ENCODE results near the gene GRAP.

GRAP gene

DNA sequence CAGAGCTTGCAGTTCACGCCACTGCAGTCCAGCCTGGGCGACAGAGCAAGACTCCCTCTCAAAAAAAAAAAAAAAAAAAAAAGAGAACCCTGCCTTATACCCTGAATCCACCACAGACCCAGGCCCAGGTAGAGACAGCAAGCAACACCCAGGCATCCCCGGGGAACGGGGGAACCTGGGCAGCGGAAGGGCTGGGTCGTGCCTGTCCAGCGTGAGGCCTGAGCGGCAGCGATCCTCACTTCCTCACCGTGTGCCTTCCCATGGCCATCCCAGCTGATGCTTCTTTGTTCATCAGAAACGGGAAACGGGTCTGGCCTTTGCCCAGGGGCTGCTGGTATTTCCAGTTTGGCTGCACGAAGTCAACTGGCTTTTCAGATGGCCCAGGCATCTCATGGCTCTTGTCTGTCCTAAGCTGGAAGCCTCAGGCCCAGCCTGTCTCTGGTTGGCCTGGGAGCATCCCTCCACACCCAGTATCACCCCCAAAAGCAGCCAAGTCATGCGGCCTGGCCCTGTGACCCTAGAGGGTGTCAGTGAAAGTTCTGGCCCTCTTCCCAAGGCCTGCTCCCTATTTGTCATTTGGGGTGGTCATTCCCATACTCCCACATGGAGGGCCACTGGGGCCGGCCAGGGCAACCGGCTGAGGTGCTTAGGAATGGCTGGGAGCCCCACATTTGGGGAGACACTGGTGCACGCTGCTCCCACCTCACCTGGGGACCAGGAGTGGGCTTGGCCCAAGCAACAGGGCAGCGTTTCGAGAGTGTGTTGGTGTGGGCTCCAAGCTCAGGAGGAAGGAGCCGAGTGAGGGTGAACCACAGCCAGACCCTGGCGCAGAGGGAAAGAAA is 62.3 kb downstream of the GRAP start:
- DNase-seq (ENCODE audit: low read depth, low spot score) = no peak

DNA sequence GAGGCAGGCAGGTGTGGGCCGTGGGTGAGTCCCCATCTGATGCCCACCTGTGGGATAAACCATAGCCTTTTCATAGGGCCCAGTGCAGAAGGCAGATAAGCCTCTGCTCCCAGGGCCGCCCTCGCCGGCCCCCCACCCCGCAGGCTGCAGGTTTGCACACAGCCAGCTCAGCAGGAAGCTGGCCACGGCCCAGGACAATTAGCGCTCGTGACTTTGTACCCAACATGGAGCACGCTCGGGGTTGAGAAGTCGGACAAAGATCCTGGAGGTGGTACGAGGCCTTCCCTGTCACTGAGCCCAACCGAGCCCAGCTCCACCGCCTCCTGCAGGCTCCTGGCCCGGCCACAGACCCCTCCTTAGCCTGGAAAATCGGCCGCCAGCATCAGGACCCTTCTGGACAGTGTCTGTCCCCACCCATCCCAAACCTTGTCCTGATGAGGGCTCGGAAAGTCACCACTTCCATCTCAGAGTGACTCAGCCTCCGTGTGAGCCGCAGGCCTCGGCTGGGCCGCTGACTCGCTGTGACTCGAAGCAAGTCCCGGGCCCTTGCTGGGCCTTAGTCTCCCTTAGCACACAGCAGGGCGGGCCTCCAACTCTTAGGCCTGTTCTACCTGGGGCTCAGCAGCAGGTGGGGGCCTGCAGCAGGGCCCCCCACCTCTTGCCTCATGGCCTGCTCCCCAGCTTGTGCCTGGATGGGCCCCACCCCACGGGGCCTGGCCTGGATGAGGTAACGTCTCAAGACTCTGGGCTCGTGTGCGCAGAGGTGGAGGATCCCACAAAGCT is 64.9 kb downstream of the GRAP start:
- no peak for DNase-seq (ENCODE audit: low read depth, low spot score)

DNA sequence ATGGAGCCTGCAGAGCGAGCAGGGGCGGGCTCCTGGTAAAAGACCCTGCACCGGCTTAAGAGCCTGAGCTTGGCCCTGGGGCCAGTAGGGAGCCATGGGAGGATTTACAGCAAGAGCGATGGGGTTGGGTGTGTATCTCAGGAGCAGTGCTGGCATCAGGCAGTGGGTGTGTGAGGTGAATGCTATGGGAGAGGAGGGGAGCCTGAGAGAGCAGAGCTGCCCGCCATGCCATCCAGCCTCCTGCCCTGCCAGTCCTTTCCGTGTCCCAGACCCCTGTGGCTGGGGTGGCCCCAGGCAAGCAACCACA is 65.5 kb downstream of the GRAP start:
- no peak for DNase-seq (ENCODE audit: low read depth, low spot score)

DNA sequence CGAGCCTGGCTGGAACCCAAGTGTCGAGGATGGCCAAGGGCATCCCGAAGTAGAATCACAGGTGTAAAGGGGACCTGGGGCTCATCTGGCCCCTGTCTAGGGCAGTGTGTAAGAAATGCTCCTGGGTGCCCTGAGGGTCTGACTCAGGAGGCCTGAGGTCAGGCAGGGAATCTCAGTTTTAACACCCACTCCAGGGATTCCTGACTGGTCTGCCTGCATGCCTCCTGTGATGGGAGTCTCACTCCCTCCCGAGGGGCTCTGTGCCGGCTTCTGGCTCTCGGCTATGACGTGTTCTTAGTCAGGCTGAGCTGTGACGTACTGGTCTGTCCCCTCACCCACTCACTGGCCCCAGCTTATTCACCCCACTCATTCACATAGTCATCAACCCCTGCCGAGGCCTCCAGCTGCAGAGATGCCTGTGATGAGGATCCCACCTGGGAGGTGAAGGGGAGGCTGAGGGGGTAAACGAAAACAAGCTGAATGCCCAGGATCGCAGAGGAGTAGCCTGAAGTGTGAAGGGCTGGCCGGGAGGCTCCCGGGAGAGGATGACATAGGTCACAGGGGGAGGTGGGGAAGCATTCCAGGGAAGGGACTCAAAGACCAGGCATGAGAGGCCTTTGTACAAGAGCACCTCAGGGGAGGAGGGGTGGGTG is 65.9 kb downstream of the GRAP start:
- no peak for DNase-seq (ENCODE audit: low read depth, low spot score)

DNA sequence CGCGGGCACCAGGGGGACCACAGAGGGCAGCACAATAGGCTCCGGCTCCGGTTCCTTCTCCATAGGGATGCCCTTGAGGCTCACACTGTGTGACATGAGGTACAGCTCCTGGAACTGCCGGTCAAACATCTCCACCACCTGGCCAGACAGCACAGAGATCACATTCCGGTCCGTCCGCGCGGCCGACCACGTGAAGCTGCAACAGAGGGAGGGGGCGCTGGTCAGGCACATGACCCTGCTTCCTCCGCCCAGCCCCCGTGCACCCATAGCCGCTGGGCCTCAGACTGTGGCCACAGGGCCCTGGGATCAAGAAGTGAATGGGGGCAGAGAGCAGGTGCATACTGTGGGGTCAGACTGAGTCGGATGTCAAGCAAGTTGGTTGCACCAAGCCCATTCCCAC is 68.1 kb downstream of the GRAP start:
- no peak for DNase-seq (ENCODE audit: low read depth, low spot score)

DNA sequence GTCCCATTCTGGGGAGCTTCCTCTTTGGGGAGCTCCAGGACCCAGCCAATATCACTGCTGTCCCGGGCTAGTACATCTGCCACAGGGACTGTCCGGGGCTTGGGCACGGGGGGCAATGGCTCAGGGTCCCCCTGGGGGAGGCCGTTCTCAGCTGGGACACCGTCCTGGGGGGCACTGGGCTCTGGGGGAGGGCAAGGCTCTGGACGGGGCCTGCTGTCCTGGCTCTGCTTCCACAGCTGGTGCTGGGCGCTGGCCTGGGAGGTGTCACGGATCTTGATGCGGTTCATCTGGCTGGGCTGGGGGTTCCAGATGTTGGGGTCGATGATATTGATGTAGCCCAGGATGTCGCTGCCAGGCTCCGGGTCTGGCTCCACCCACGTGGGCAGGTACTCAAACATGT is 68.7 kb downstream of the GRAP start:
- no peak for DNase-seq (ENCODE audit: low read depth, low spot score)

DNA sequence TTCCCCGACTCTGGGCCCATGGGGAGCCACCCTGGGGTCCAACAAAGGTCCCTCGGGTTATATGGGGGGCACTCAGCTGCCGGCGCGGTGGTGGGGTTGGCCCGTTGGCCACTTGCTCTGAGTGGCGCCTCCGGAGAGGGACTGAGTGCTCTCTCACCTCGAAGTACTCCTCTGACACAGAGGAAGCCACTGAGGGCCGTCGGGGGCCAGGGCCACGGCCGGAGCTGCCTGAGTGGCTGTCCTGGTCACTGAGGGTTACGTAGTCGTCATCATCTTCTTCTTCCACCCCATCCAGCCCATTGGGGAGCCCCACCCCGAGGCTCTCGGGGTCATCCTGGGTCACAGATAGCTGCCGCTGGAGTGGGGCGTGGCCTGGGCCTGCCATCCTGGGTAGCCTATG is 69.1 kb downstream of the GRAP start:
- no peak for DNase-seq (ENCODE audit: low read depth, low spot score)

DNA sequence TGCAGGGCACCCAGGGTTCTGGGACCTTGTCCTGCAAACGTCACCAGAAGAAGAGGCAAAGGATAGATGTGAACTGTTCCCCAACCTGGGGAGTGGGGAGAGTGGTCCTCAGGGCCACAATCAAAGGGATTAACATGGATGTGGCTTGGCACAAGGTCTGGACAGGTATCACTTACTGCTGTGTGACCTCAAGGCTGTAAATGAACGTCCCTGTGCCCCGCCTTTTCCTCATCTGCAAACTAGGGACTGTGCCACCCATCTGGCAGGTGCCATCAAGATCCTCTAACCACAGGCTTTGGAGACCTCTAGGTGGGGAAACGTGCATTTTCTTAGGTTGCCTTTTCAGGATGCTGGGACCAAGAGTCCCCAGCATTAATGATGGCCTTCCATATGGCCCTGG is 69.7 kb downstream of the GRAP start:
- no peak for DNase-seq (ENCODE audit: low read depth, low spot score)

DNA sequence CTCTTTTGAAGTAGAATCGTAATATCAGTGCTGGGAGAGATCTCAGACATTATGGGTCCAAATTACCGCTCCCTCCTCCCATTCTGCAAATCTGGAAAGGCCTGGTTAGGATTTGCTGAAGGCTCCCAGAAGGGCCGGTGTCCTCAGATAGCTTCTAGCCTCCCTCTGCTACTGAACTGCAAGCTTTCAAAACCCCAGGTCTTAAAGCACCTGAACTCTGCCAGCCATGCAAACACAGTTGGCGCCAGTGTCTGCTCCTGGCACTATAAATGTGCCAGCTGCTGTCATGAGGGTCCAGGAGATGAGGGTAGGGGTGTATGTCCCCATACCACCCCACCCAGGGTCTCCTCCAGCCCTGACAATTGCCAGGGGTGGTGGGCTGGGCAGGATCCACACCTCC is 70.6 kb downstream of the GRAP start:
- DNase-seq (ENCODE audit: low read depth, low spot score) = no peak

DNA sequence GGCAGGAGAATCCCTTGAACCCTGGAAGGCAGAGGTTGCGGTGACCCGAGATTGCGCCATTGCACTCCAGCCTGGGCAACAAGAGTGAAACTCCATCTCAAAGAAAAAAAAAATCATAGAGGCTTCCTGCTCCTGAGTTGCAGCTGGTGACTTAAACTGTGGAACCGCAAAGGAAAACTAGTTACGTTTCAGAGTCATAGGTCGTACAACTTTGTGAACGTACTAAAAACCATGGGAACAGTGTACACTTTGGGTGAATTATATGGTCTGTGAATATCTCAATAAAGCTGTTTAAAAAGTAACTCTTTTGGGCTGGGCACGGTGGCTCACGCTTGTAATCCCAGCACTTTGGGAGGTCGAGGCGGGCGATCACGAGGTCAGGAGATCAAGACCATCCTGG is 71.2 kb downstream of the GRAP start:
- no peak for DNase-seq (ENCODE audit: low read depth, low spot score)

DNA sequence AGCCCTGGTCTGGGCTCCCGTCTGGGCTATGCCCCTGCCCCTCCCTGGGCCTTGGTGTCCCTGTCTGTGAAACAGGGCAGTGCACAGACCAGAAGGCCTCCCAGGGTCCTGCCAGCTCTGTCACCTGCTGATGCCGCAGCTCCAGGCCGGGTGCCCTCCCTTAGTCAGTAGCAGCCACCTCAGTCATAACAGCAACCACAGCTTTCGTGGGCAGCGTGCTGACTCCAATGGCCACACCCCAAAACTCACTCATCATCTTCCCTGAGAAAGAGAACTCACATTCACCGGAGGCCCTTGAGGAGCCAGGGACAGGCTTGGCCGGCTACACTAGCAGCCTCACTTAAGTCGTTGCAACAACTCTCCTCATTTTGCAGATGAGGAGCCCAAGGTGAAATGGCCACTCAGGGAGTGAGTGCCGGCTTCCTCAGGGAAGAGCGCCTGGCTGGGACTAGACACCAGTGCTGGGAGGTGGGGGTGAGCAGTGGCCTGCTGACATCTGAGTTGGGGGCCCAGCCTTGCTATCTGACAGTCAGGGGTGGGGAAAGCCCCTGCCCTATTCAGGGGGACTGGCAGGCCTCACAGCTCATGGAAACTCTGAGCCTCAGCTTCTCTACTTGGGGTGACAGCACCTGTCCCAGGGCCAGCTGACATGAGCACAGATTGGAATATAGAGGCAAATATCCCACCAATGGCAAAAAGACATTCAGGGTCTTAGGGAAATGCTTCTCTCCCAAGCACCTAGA is 72.2 kb downstream of the GRAP start:
- DNase-seq (ENCODE audit: low read depth, low spot score) = no peak

DNA sequence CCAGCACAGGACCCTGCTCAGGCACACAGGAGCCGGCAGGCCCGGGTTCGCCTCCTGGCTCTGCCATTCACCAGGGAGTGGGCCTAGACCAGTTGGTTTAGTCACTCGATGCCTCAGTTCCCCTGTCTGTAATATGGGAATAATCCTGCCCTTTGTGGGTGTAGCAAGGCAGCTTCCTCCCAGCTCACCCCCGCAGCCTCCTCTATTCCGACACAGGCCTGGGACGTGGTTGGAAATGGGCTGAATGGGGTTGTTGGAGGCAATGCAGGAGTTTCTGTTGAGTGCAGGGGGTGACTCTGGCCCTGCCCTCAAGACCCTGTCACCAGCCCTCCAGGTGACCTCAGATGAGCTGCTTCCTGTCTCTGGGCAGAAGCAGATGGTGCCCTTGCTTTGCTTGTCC is 75.0 kb downstream of the GRAP start:
- DNase-seq (ENCODE audit: low read depth, low spot score) = no peak

Measured in activated CD4-positive, CD25-positive, alpha-beta regulatory T cell treated with anti-CD3 and anti-CD28 coated beads, Interleukin-2, amount 50 U/mL, for 16 hours (primary cell).